GM19467 (cell line): ENCODE results near the gene TTLL9.
"Not testable (repeated sequence)": the region's sequence is repeated elsewhere in the genome, so short reads cannot be mapped to it uniquely, and the experiment has no call there.

ENCODE experiments used
- ATAC-seq: cut with Tn5 transposase; IDR thresholded peaks from one replicate; pipeline ENCODE4 v1.9.1; 2021; ENCODE audit warnings: mild to moderate bottlenecking, moderate library complexity; ENCODE audit not compliant: unreplicated experiment

Gene TTLL9

DNA sequence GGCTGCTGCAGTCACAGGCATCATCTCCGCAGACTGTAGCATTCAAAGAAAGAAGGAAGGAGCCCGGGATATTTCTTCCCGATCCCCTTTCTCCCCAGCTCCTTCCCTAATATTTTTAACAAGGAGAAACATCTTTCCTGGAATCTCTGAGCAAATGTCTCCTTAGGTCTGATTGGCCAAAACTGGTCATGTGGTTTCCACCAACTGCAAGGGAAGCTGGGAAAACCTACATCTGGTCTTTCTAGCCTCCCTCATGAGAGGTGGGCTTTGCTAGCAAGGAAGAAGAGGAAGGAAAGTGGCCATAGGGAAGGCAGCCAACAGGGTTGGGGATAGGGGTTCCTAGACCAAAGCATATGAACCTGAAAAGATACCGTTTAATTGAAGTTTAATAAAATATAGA, 46.3 kb downstream of the TTLL9 start:
- no peak for ATAC-seq

DNA sequence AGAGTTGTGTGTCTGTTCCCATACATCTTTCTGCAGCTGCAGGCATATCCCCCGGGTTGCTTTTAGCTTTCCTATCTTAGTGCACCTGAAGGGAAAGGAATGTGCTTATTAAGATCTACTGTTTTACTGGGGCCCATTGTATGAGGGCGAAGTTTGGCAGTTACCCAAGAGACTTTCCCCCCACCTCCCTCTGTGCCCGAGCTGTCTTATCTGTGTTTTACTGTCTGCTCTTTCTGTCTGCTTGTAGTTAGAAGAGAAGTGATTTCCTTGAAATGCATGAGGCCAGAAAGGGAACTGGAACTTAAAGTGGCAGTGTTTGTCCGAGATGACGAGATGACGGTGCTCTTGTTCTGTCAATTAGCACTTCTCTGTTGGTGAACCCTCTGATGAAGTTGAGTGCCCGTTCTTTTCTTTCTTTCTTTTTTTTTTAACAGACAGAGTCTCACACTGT, 47.6 kb downstream of the TTLL9 start:
- not testable (repeated sequence) for ATAC-seq

DNA sequence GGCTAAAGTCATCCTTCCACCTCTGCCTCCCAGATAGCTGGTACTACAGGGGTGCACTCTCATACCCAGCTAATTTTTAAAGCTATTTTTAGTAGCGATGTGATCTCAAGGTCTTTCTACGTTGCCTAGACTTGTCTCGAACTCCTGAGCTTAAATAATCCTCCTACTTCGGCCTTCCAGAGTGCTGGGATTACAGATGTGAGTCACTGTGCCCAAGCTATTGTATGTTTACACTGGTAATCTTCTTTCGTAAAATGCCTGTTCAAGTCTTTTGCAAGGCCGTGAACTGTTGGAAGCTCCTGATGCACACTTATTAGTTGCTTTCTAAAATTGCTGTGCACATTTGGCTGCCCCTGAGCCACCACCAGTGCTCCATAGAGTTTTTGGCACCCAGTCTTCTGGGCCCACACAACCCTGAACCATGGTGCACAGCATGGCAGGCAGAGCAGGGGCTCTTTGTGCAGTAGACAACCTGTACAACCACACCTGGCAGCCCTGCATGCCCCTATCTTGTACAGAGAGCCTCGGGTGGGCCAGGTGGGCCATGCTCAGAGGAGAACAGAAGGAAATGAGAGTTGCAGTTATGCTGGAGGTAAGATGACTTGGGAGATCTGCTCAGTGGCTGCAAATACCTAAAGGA, 48.2 kb downstream of the TTLL9 start:
- no peak for ATAC-seq

DNA sequence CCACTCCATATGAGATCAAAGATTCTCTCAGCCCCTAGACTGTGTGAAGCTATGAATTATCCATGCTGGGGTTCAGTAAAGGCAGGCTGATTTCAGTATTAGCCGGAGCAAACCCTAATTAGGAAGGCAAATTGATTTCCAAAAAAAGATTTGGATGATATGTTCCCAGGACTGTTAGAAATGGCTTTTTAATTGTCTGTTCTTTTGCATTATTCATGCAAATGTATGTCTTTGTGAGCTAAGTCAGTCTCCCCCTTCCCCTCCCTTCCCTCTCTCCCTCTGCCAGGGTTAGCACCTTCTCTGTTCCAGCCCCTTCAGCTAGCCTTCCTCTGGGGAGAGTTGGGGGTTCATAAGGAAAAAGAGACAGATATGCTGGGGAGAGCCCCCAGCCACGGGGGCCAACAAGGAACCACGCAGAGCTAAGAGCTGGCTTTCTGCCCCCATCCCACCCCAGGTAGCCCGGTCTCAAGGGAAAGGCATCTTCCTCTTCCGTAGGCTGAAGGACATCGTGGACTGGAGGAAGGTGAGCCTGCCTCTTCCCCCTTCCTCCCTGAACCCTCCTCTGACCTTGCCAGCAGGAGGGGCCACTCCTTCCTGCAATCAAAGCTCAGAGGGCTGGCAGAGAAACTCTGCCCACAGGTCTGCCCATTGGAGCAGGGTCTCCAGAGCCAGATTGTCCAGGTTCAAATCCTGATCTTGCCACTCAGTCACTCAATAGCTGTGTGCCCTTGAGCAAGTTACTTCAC, 49.1 kb downstream of the TTLL9 start:
- no peak for ATAC-seq

DNA sequence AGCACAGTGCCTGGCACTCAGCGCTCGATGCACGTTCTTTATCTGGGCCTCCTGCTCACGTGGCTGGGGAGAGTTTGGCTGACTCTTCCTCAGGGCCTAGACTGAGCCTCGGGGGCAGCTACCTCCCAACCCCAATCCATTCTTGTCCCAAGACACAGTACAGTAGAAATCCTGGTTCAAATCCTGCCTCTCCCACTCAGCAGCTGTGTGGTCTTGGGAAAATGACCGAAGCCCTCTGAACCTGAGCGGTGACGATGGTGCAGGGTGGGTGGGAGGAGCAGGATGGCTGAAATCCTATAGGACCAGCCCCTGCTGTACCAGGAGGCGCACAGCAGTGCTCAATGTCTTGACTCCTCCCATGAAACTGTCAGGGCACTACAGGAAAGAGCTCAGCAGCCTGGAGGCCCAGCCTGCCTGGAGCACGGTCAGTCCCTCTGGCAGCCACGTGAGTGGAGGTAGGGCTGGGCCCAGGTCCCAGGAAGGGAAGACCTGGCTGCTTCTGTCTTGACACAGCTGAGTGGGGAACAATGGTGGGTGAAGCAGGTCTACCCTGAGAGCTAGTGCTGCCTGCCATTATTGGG, 49.9 kb downstream of the TTLL9 start:
- no peak for ATAC-seq

DNA sequence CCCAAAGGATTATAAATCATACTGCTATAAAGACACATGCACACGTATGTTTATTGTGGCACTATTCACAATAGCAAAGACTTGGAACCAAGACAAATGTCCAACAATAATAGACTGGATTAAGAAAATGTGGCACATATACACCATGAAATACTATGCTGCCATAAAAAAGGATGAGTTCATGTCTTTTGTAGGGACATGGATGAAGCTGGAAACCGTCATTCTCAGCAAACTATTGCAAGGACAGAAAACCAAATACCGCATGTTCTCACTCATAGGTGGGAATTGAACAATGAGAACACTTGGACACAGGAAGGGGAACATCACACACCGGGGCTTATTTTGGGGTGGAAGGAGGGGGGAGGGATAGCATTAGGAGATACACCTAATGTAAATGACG, 51.0 kb downstream of the TTLL9 start:
- ATAC-seq, result not testable (repeated sequence)

DNA sequence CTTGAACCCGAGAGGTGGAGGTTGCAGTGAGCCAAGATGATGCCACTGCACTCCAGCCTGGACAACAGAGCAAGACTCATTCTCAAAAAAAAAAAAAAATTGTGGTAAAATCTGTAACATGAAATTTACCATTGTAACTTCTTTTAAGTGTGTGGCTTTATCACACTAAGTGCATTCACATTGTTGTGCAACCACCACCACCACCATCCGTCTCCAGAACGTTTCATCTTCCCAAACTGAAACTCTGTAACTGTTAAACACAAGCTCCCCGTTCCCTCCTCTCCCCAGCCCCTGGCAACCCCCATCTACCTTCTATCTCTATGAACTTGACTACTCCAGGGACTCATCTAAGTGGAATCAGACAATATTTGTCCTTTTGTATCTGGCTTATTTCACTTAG, 51.7 kb downstream of the TTLL9 start:
- ATAC-seq, result no peak

DNA sequence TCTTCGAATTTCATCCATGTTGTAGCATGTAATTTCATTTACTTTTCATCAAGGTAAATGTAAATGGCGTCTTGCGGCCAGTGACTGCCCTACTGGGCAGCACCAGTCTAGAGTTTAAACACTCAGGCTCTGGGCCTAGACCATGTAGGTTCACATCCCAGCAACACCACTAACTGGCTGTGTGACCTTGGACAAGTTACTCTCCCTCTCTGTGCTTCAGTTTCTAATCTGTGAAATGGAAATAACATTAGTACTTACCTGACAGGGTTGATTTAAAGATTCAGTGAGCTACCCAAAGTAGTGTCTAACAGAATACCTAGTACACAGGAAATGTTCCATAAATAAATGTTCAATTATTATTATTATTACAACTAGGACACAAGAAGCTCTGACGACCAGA, 52.2 kb downstream of the TTLL9 start:
- ATAC-seq, result no peak

DNA sequence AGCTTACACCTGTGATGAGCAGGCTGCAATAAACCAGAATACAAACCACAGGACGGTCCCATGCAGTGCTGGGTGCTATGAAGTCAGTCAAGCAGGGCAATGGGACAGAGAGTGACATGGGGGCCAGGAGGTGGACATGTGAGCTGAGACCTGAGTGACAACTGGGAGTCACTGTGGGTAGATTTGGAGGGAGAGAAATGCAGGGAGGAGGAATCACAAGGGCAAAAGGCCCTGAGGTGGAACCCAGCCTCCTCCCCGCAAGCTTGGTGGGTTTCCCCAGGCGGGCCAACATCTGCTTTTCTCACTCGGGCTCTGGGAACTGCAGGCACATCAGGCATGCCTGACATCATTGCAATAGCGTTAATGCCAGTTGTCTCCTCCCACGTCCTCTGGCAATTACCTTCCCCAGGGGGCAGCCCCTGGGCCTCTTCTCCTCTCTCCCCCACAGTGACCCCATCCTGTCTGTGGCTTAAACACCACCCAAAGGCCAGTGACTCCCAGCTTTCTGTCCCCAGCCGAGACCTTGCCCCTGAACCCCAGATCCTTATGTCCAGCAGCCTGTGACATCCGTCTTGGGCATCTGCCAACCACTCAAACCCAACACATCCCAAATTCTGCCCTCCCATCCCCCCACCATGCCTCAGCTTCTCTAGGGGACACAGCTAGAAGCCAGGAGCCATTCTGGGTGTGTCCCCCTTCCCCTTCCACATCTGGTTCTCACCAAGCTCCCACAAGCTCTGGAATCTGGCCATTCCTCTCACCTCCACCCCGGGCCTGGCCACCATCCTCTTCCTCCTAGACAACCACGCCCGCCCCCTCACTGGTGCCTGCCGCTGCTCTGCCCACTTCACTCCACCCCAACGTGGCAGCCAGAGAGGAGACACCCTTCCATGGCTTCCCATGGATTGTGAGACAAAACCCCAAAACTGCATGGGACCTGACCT, 53.2 kb downstream of the TTLL9 start:
- no peak for ATAC-seq

DNA sequence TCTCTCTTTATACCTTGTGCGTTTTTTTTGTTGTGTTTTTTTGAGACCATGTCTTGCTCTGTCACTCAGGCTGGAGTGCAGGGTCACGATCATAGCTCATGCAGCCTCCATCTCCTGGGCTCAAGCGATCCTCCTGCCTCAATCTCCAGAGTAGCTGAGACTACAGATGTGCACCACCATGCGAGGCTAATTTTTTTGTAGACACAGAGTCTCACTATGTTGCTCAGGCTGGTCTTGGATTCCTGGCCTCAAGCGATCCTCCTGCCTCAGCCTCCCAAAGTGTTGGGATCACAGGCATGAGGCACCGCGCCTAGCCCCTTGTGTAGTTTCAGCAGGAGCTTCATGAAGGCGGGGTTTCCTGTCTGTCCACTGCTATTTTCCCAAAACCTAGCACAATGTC, 54.1 kb downstream of the TTLL9 start:
- no peak for ATAC-seq

DNA sequence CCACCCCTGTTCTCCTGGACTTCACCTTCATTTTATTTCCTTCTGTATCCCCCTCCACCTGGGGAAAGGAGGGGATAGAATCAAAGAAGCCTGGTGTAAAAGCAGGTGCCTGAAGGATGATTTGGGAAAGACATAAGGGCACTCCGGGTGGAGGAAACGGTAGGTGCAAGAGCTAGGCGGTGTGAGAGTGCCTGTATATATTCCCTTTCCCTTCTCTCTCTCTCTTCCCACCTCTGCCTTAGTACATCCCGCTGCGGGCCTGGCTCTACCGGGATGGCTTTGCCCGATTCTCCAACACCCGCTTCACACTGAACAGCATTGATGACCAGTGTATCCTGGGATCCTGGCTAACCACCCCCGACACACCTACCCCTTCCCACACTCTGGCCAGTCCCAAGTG, 55.2 kb downstream of the TTLL9 start:
- no peak for ATAC-seq

DNA sequence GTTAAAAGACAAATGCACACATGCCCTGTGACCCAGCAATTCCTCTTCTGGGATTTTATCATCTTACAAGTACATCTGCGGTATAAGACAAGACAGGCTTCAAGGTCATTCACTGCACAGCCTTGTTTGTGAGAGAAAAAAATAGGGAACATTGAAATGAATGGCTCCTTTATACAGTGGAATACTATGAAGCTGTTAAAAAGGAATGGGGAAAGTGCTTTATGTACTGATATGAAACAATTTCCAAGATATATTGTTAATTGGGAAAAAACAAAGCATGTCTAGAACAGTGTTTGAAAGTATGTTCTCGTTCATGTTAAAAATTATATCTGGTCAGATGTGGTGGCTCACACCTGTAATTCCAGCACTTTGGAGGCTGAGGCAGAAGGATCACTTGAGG, 56.1 kb downstream of the TTLL9 start:
- no peak for ATAC-seq

DNA sequence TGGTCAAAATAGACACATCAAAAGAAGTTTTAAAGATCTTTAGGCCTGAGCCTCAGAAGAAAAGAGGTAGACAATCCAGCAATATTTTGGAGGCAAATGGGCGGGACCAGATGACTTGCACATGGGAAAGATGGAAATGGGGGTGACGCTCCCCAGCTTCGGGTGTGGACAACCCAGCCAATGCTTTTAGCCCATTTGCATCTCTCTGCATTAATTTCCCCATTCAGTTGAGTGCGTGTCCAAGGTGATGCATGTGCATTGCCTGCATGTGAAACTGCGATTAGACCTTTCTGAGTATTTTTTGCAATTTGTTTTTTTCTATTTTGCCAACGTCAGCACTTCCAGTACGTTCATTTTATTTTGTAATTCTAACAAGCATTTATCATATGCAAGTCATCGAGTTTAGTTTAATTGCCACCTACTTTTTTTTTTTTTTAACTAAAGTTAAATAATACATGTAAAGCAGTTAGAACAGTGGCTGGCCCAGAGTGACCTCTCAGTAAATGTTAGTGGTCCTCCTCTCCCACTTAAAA, 57.3 kb downstream of the TTLL9 start:
- ATAC-seq, result no peak

DNA sequence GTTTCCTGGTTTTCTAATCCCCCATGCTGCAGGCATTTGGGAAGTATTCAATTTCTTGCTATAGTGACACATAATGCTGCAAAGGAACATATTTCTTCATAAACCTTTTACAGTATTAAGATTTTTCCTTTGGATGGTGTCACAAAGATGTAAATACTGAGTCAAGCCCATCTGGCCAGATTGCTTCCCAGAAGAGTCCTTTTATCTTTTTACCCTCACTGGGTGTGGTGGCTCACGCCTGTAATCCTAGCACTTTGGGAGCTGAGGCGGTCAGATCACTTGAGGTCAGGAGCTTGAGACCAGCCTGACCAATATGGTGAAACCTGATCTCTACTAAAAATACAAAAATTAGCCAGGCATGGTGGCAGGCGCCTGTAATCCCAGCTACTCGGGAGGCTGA, 59.2 kb downstream of the TTLL9 start:
- not testable (repeated sequence) for ATAC-seq

DNA sequence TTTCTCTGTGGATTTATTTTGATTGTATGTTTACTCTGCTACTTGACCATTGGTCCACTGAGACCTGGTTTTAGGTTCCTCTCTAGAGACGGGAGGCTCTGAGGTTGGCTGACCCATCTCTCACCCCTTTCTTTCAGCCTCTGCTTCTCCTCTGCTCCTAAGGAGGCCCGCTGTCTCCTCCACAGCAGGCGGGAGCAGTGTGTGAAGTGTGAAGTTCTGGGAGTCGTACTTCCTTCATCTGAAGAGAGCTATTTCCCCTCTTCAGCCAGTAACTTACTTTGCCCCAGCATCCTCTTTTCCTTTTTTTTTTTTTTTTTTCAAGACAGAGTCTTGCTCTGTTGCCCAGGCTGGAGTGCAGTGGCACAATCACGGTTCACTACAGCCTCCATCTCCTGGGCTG, 60.3 kb downstream of the TTLL9 start:
- ATAC-seq, result no peak

DNA sequence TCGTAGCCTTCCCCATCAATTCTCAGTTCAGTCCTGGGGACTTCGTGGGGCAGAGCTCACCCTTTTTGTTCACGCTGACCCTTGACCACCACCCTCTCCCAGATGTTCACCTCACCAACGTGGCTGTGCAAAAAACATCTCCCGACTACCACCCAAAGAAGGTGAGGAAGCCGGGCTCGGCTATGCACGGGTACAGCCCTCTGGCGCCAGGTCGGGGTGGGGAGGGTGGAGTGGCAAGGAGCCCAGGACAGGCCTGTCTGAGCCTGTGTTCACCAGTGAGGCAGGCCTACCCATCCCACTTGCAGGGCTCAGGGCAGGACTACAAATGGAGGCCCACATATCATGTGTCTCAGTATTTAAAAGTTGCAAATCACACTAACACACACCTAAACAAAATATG, 63.3 kb downstream of the TTLL9 start:
- no peak for ATAC-seq

DNA sequence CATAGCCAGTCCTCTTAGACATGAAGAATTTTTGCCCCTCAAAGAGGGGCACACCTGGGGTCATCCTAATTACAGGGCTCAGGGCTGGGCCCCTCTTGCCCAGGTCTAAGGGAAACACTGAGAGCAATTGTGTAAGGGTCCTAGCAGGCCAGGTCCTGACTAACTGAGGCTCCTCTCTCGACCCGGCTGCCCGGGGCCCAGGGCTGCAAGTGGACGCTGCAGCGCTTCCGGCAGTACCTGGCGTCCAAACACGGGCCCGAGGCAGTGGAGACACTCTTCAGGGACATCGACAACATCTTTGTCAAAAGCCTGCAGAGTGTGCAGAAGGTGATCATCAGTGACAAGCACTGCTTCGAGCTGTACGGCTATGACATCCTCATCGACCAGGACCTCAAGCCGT, 64.1 kb downstream of the TTLL9 start:
- no peak for ATAC-seq

DNA sequence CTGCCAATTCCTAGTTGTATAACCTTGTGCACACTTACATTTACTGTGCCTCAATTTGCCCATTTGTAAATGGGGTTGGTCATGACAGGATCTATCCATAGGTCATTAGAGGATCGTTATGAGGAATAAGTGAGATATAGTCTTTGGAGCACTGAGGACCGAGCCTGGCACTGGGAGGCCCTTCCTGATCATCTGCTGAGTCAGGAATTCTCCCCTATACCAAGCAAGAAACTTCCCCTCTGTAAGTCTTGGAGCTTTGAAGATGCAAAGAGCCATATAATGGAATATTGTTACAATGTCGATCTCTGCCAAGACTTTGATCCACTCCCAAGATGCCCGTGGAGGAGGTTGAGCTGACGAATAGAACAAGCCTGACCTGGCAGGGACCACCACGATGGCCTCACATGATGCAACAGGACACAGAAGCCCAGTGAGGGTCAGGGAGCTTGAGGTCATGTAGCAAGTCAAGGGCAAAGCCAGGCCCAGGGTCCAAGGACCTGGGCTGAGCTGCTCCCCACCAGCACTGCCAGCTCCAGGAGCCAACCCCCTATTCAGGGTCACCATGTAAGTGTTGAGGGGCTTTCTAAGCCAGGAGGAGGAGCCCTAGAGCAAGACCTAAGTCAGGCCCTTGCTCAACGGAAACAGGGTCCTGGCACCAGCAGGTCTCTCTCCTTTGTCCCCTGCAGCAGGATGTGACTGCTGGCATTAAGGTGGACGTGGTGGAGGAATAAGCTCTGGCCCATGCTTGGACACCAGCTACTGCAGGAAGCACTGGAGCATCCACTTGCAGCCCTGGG, 64.7 kb downstream of the TTLL9 start:
- no peak for ATAC-seq

DNA sequence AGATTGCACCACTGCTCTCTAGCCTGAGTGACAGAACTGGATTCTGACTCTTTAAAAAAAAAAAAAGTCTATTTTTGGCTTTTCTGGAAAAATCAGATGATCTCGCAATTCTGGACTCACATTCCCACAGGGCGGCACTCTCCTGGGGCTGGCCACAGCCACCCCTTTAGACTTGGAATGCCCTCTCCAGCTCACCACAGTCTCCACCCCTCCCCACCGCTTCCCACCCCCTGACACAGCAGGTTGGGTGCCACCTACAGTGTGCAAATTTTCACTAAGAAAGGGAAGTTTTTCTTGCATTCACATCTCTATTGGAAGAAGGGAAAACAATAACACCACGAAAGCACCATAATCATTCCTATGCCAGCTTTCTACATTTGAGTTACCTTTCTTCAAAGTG, 66.0 kb downstream of the TTLL9 start:
- no peak for ATAC-seq

DNA sequence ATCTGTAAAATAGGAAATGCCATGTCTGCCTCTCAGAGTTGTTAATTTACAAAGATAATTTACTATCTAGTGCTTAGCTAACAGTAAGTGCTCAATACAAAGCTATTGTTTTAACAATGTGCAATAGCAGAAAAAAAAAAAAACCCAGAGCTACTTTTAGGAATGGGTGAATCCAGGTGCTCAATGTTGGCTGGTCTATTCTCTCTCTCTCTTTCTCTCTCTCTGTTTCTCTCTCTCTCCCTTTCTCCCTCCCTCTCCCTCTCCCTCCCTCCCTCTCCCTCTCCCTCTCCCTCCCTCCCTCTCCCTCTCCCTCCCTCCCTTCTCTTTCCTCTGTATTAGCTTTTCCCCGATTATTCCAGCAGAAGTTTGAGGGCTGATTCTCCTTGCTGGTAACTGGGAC, 67.4 kb downstream of the TTLL9 start:
- no peak for ATAC-seq
